Femur (tissue), 1 donor: ENCODE data around the gene IMMP2L.

Experiments used
- DNase-seq: peaks from one replicate; pipeline ENCODE4 v3.0.0-alpha.2; 2017

The IMMP2L gene

DNA sequence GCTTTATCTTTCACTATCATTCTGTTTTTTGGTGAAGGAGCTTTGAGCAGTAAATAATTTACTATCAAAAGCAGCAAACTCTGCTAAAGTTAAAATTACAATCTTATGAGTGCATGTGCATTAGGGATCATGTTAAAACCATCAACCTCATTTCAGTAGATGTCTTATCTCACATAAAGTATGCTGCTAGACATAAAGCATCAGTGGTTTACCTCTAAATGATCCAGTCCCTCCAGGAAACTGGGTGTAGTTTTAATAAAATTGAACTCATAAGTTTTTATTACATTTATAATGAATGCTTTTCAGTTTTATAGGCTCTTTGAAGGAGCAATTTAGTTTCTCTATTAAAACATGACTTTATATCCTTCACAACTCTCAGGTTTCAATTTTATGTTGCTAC is 362.6 kb downstream of the IMMP2L start:
- no peak for DNase-seq

- DNase-seq = peak; percentile 19
These were observed 364.0 kb downstream of the IMMP2L start for GRCh38 chr7:111198255-111198654.

DNA sequence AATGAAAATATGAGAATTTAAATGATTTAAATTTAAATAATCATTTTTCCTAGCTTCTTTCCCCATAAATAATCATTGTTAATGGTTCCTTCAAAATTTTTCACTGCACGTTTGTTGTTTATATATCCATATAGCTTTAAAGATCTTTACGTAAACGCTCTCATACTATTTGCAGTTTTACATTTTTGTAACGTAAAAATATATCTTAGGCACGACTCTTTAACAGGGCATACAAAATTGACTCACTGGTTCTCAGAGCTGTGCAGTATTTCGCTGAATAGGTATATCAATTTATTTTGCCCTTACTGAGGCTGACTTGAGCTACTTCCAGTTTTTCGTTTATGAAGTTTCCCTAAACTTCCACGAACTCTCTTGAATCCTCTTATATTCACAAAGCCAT is 365.6 kb downstream of the IMMP2L start:
- DNase-seq = no peak

DNA sequence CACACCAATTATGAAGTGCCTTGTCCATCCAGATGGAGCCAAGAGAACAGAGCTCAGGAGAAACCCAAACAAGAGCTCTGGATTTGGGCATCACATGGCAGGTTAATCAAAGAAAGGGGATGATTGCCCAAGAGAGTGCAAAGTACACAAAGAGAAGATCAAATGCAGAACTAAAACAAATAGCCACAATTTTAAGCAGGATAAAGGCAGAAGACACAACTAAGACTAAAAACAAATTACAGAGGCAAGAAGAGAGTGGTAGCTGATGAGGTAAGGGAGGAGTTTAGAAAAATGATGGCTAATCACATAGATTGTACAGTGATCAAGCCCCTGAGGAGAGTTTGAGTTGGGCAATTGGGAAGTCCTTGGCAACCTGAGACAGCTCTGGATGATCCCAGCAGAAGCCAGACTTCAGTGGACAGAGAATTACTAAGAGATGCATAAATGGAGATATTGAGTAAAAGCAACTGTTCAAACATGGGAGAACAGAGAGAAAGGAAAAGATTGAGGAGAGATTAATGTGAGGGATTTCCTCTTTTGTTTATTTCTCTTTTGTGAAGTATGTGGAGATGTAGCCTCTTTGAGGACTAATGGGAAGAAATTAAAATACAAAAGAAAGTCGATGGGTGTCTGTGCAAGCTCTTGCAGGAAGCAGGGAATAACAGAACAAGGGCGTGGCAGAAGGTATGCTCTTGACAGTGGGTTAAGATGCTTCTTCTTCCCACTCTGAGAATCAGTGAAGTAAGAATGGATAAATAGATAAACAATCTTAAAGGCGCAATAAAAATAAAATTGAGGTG is 369.5 kb downstream of the IMMP2L start:
- no peak for DNase-seq

DNA sequence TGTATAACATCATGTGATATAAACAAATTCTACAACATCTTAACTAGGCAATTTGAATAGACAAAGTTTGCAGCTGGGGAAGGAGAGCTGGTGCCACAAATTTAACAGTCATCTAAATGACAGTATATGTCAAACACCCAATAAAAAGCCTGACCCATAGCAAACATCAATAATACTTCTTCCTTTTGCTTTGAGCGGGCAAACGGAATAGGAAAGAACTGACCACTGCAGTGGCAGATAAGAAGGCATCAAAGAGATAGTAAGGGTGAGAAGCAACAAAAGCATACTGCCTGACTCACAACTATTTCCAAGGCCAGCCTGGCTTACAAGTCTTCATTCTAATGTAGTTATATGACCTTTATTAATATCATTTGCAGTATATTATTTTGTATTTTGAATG is 371.5 kb downstream of the IMMP2L start:
- no peak for DNase-seq

DNA sequence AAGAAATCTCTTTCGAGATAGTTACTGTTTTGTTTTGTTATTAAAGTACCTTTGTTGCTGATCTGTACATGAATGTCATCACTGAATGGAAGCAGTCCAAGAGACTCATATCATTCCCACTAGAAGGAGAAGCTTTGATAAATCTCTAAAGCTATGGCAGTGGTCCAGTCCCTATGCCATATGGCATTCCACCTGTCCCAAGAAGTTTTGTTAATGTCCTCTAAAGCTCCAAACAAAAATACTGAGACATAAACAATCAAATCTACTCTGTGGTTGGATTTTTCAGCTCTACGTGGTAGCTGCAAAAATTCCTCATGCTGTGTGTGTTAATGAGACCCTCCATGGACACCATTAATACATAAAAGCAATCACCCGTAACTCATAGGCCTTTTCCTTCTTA is 377.3 kb downstream of the IMMP2L start:
- no peak for DNase-seq

DNA sequence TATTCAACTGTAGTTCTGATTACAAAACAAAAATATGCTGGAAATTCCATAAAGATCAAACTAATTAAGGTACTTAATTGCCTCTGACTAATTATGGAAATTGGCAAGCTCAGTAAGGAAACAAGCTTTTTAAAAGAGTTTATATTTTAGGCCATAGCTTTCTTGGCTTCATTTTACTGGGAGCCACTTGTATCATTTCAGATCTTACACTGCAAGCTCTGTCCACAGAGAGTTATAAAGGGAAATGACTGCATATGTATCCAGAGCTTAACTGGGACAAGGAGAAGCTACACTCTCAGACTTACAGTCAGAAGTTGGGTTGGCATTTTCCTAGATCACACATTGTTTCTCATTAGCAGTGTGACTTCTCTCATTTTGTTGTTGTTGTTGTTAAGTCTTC is 379.0 kb downstream of the IMMP2L start:
- DNase-seq = no peak

DNA sequence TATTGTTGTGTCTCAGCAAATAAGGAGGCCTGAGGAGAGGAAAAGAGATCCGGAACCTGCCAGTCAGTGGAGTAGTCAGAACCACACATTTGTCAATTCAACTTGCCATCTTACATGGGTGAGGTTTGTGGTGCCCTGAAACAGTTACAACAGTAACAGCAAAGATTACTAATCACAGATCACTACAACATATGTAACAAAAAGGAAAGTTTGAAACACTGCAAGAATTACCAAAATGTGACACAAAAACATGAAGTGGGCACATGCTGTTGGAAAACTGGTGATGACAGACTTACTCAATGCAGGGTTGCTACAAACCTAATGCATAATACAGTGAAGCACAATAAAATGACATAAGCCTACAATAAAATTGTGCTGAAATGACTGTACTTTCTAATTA is 382.0 kb downstream of the IMMP2L start:
- DNase-seq = no peak

DNA sequence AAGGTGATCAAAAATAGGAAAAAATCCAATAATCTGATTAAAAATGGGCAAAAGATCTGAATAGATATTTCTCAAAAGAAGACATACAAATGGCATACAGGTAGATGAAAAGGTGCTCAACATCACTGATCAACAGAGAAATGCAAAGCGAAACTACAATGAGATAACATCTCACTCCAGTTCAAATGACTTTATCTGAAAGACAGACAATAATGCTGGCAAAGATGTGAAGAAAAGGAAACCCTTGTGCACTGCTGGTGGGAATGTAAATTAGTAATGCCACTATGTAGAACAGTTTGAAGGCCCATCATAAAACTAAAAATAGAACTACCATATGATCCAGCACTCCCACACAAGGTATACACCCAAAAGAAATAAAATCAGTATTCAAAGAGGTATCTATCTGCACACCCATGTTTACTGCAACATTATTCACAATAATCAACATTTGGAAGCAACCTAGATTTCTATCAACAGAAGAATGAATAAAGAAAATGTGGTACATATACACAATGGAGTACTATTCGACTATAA is 386.3 kb downstream of the IMMP2L start:
- no peak for DNase-seq

GRCh38 chr7:111174510-111174909 is 387.8 kb downstream of the IMMP2L start:
- no peak for DNase-seq

DNA sequence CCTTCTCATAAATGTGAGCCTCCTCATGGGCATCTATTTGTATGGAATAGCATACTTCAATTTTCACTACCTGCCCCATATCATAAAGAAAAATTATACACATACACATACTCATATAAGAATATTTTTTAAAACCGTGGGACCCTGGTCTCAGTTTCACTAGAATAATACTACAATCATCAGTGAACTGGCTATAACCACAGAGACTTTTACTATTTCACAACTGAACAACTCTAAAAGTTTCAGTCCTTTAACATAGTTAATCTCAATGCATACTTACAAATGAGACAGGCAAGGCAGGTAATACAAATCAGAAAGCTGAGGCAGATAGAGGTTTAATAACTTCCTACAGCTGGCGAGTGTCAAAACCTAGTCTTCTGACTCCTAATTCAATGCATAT is 388.3 kb downstream of the IMMP2L start:
- DNase-seq = no peak

DNA sequence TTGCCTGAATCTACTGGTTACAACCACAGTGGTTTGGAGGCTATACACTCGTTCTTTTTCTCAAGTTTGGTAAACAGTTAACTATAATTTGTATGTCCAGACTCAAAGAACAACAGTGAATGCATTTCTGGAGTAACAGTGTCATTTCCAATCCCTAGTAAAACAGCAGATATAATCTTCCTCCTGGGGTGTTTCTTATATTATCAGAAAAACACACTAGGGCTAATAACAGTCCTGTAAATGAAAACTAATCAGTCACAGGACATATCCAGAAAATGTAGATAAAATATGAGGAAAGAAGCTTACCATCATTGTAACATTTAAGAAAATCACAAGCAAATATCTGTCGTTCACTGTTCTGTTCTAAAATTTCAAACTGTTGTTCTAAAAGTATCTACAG is 388.8 kb downstream of the IMMP2L start:
- DNase-seq = no peak

DNA sequence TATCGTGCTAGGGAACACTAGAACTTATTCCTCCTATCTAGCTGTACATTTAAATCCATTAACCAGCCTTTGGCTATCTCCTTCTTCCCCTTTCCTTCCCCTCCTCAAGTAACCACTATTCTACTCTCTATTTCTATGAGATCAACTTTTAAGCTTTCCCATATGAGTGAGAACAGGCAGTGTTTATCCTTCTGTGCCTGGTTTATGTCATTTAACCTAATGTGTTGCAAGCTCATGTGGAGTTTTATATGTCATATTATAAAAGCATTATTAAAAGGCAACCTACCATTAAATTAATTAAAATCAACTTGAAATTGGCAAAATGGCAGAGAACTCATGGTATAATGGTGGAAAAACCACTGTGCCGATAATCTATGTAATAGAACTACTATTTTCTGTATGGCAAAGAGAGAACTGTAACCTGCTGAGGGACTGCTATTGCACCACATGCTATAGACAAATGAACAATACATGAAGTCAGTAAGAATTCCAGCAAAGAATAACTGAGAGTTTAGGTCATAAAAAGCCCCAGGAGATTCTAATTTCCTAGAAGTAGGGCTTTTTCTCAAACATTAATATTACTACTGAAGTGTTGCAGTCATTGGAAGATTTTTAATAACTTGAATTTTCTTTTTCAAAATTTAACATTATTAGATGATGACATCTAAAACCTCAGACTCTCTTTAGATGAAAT is 389.6 kb downstream of the IMMP2L start:
- DNase-seq = no peak

DNA sequence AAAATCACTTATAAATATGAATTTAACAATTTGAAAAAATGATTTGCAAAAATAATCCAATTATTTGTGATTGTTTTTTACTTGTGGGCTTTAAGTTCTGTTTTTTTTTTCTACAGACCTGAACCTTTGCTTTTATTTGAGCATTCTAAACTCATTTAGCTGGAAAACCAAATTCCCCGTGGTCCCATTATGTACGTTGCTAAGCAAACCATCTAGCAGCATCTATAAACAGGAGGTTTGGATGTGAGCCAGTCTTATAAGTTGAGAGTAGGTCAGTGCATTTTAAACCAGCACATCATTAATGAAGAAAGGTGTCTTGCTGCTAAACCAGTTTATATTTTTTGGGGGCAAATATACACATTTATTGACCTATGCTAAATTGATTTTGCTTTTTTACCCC is 394.1 kb downstream of the IMMP2L start:
- peak; percentile 71 for DNase-seq

GRCh38 chr7:111164442-111164841 is 397.9 kb downstream of the IMMP2L start:
- no peak for DNase-seq

DNA sequence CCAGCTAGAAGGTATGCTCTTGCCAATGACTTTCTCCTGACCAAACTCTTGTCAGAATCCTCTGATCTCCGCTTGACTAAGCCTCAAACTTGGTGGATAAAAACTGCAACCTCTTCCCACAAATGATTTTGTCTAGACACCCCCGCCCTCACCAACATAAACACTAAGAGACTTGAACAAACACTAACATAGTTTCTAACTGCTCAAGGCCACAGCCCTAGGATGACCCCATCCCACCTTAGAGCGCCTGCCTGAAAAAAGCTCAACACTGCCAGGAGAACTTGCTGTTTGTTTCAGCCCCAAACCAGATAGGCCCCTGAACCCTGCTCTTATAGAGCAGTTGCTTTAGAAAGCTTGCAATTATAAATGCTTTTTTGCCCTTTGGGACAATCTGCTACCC is 399.6 kb downstream of the IMMP2L start:
- no peak for DNase-seq

DNA sequence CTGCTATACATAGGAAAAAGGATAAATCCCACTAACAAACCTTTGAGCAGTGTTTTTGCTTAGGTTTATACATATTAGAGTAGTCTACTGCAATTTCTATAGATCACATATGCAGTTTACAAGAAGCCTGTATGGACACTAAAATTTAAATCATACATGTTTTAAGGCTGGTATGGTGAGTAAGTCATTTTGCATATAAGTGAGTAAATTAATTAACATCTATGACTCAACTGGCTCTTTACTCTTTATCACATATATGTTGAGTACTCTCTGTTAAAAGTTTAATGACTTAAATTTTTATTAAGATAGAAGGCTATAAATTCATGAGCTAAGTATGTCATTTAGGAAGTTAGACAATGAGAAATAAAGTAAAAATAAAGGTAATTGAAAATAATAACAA is 402.0 kb downstream of the IMMP2L start:
- no peak for DNase-seq

- DNase-seq = no peak
These were observed 402.9 kb downstream of the IMMP2L start for GRCh38 chr7:111159426-111159825.

GRCh38 chr7:111150709-111151108 is 411.6 kb downstream of the IMMP2L start:
- DNase-seq = no peak

- DNase-seq = no peak
These were observed 414.4 kb downstream of the IMMP2L start for GRCh38 chr7:111147708-111148533.

- no peak for DNase-seq
These were observed 416.2 kb downstream of the IMMP2L start for GRCh38 chr7:111146136-111146535.

GRCh38 chr7:111145472-111145871 is 416.8 kb downstream of the IMMP2L start:
- DNase-seq = no peak

- DNase-seq = no peak
These were observed 422.0 kb downstream of the IMMP2L start for GRCh38 chr7:111140091-111140865.
